ENCODE results near the gene LAMA4. TPM values are rescaled to one million over a fixed set of nuclear protein-coding genes. Genes with fewer than 3 reads are reported as not detected.
A peak's percentile ranks its signal among the peaks of the same experiment; 100 is the strongest.
"Not testable (repeated sequence)": the region's sequence is repeated elsewhere in the genome, so short reads cannot be mapped to it uniquely, and the experiment has no call there.

Gene LAMA4
- polyA plus RNA-seq, 2 donors = 10.9 to 13.6 TPM

- WGBS, 2 donors = 46 to 50% methylated on average over 1 of the region's 1 CpG
- Histone ChIP-seq H3K27ac (ENCODE audit: low read depth in 2 of 2, low read length in 1 of 2) (peak overlapping the region in 1 of 2 donors; percentile 20), H3K9me3 (ENCODE audit: control insufficient read depth in 2 of 2, insufficient read depth in 1 of 2, low read depth in 1 of 2, low read length in 1 of 2) (no peaks in the 10 kb centered on the region), H3K4me3 (ENCODE audit: low read depth in 1 of 2, low read length in 2 of 2) (no peak overlapping the region), H3K4me1 (ENCODE audit: control insufficient read depth in 2 of 2, insufficient read depth in 2 of 2, low read length in 1 of 2) (no peaks in the 10 kb centered on the region), H3K36me3 (ENCODE audit: control insufficient read depth in 2 of 2, insufficient read depth in 2 of 2, low read length in 1 of 2) (peaks cover 0 to 3% of the 10 kb centered on the region in 2 donors), H3K27me3 (ENCODE audit: control insufficient read depth in 1 of 2, insufficient read depth in 2 of 2, low read length in 2 of 2) (no peaks in the 10 kb centered on the region)
Observed at GRCh38 chr6:112117554-112117953, 136.8 kb downstream of the LAMA4 start.

- H3K27me3 ChIP-seq (ENCODE audit: control insufficient read depth in 1 of 2, insufficient read depth in 2 of 2, low read length in 2 of 2) = no peaks in the 10 kb centered on the region
- H3K27ac ChIP-seq (ENCODE audit: low read depth in 2 of 2, low read length in 1 of 2) = no peak overlapping the region
- no peaks in the 10 kb centered on the region for H3K4me1 ChIP-seq (ENCODE audit: control insufficient read depth in 2 of 2, insufficient read depth in 2 of 2, low read length in 1 of 2)
- 78 to 81% methylated on average over 1 of the region's 1 CpG for WGBS, 2 donors
- no peak overlapping the region for H3K4me3 ChIP-seq (ENCODE audit: low read depth in 1 of 2, low read length in 2 of 2)
- H3K36me3 ChIP-seq (ENCODE audit: control insufficient read depth in 2 of 2, insufficient read depth in 2 of 2, low read length in 1 of 2) = peaks cover 0 to 3% of the 10 kb centered on the region in 2 donors
- no peaks in the 10 kb centered on the region for H3K9me3 ChIP-seq (ENCODE audit: control insufficient read depth in 2 of 2, insufficient read depth in 1 of 2, low read depth in 1 of 2, low read length in 1 of 2)
Observed at GRCh38 chr6:112116221-112116620, 138.1 kb downstream of the LAMA4 start.

- Histone ChIP-seq H3K27ac (ENCODE audit: low read depth in 2 of 2, low read length in 1 of 2) (no peak overlapping the region), H3K4me3 (ENCODE audit: low read depth in 1 of 2, low read length in 2 of 2) (no peak overlapping the region), H3K9me3 (ENCODE audit: control insufficient read depth in 2 of 2, insufficient read depth in 1 of 2, low read depth in 1 of 2, low read length in 1 of 2) (no peaks in the 10 kb centered on the region), H3K27me3 (ENCODE audit: control insufficient read depth in 1 of 2, insufficient read depth in 2 of 2, low read length in 2 of 2) (no peaks in the 10 kb centered on the region), H3K4me1 (ENCODE audit: control insufficient read depth in 2 of 2, insufficient read depth in 2 of 2, low read length in 1 of 2) (no peaks in the 10 kb centered on the region), H3K36me3 (ENCODE audit: control insufficient read depth in 2 of 2, insufficient read depth in 2 of 2, low read length in 1 of 2) (peaks cover 0 to 3% of the 10 kb centered on the region in 2 donors)
- 92 to 96% methylated on average over 3 of the region's 3 CpGs for WGBS, 2 donors
Observed at GRCh38 chr6:112114577-112115223, 139.7 kb downstream of the LAMA4 start.

- Histone ChIP-seq H3K36me3 (ENCODE audit: control insufficient read depth in 2 of 2, insufficient read depth in 2 of 2, low read length in 1 of 2) (peaks cover 0 to 3% of the 10 kb centered on the region in 2 donors), H3K4me3 (ENCODE audit: low read depth in 1 of 2, low read length in 2 of 2) (no peak overlapping the region), H3K4me1 (ENCODE audit: control insufficient read depth in 2 of 2, insufficient read depth in 2 of 2, low read length in 1 of 2) (no peaks in the 10 kb centered on the region), H3K27ac (ENCODE audit: low read depth in 2 of 2, low read length in 1 of 2) (no peak overlapping the region), H3K9me3 (ENCODE audit: control insufficient read depth in 2 of 2, insufficient read depth in 1 of 2, low read depth in 1 of 2, low read length in 1 of 2) (no peaks in the 10 kb centered on the region), H3K27me3 (ENCODE audit: control insufficient read depth in 1 of 2, insufficient read depth in 2 of 2, low read length in 2 of 2) (no peaks in the 10 kb centered on the region)
Observed at GRCh38 chr6:112113918-112114317, 140.4 kb downstream of the LAMA4 start.

GRCh38 chr6:112113431-112113830 lies 140.9 kb downstream of the LAMA4 start:
- WGBS, 2 donors = 63 to 70% methylated on average over 3 of the region's 3 CpGs
- peaks cover 0 to 3% of the 10 kb centered on the region in 2 donors for H3K36me3 ChIP-seq (ENCODE audit: control insufficient read depth in 2 of 2, insufficient read depth in 2 of 2, low read length in 1 of 2)

GRCh38 chr6:112109262-112109661 lies 145.1 kb downstream of the LAMA4 start:
- Histone ChIP-seq H3K36me3 (ENCODE audit: control insufficient read depth in 2 of 2, insufficient read depth in 2 of 2, low read length in 1 of 2) (peaks cover 0 to 3% of the 10 kb centered on the region in 2 donors), H3K27ac (ENCODE audit: low read depth in 2 of 2, low read length in 1 of 2) (peak overlapping the region in 1 of 2 donors; percentile 14), H3K4me1 (ENCODE audit: control insufficient read depth in 2 of 2, insufficient read depth in 2 of 2, low read length in 1 of 2) (no peaks in the 10 kb centered on the region), H3K27me3 (ENCODE audit: control insufficient read depth in 1 of 2, insufficient read depth in 2 of 2, low read length in 2 of 2) (no peaks in the 10 kb centered on the region), H3K9me3 (ENCODE audit: control insufficient read depth in 2 of 2, insufficient read depth in 1 of 2, low read depth in 1 of 2, low read length in 1 of 2) (no peaks in the 10 kb centered on the region), H3K4me3 (ENCODE audit: low read depth in 1 of 2, low read length in 2 of 2) (no peak overlapping the region)
- WGBS, 2 donors = 53 to 59% methylated on average over 9 of the region's 9 CpGs

More at GRCh38 chr6:112113431-112113830, 140.9 kb downstream of the LAMA4 start:
- Histone ChIP-seq H3K9me3 (ENCODE audit: control insufficient read depth in 2 of 2, insufficient read depth in 1 of 2, low read depth in 1 of 2, low read length in 1 of 2) (no peaks in the 10 kb centered on the region), H3K27ac (ENCODE audit: low read depth in 2 of 2, low read length in 1 of 2) (no peak overlapping the region), H3K4me1 (ENCODE audit: control insufficient read depth in 2 of 2, insufficient read depth in 2 of 2, low read length in 1 of 2) (no peaks in the 10 kb centered on the region), H3K4me3 (ENCODE audit: low read depth in 1 of 2, low read length in 2 of 2) (no peak overlapping the region), H3K27me3 (ENCODE audit: control insufficient read depth in 1 of 2, insufficient read depth in 2 of 2, low read length in 2 of 2) (no peaks in the 10 kb centered on the region)

GRCh38 chr6:112106562-112106961 lies 147.8 kb downstream of the LAMA4 start:
- Histone ChIP-seq H3K36me3 (ENCODE audit: control insufficient read depth in 2 of 2, insufficient read depth in 2 of 2, low read length in 1 of 2) (no peaks in the 10 kb centered on the region), H3K9me3 (ENCODE audit: control insufficient read depth in 2 of 2, insufficient read depth in 1 of 2, low read depth in 1 of 2, low read length in 1 of 2) (no peaks in the 10 kb centered on the region), H3K4me3 (ENCODE audit: low read depth in 1 of 2, low read length in 2 of 2) (no peak overlapping the region), H3K27ac (ENCODE audit: low read depth in 2 of 2, low read length in 1 of 2) (no peak overlapping the region), H3K4me1 (ENCODE audit: control insufficient read depth in 2 of 2, insufficient read depth in 2 of 2, low read length in 1 of 2) (no peaks in the 10 kb centered on the region), H3K27me3 (ENCODE audit: control insufficient read depth in 1 of 2, insufficient read depth in 2 of 2, low read length in 2 of 2) (no peaks in the 10 kb centered on the region)
- WGBS, 2 donors = 68 to 71% methylated on average over 2 of the region's 2 CpGs

- H3K36me3 ChIP-seq (ENCODE audit: control insufficient read depth in 2 of 2, insufficient read depth in 2 of 2, low read length in 1 of 2); H3K9me3 ChIP-seq (ENCODE audit: control insufficient read depth in 2 of 2, insufficient read depth in 1 of 2, low read depth in 1 of 2, low read length in 1 of 2); H3K27ac ChIP-seq (ENCODE audit: low read depth in 2 of 2, low read length in 1 of 2); H3K4me1 ChIP-seq (ENCODE audit: control insufficient read depth in 2 of 2, insufficient read depth in 2 of 2, low read length in 1 of 2); H3K4me3 ChIP-seq (ENCODE audit: low read depth in 1 of 2, low read length in 2 of 2); H3K27me3 ChIP-seq (ENCODE audit: control insufficient read depth in 1 of 2, insufficient read depth in 2 of 2, low read length in 2 of 2): not testable (repeated sequence)
- 97% methylated on average over 2 of the region's 2 CpGs for WGBS, 2 donors
Observed at GRCh38 chr6:112106026-112106425, 148.3 kb downstream of the LAMA4 start.

- no peaks in the 10 kb centered on the region for H3K4me1 ChIP-seq (ENCODE audit: control insufficient read depth in 2 of 2, insufficient read depth in 2 of 2, low read length in 1 of 2)
- no peaks in the 10 kb centered on the region for H3K27me3 ChIP-seq (ENCODE audit: control insufficient read depth in 1 of 2, insufficient read depth in 2 of 2, low read length in 2 of 2)
- H3K4me3 ChIP-seq (ENCODE audit: low read depth in 1 of 2, low read length in 2 of 2) = no peak overlapping the region
- H3K36me3 ChIP-seq (ENCODE audit: control insufficient read depth in 2 of 2, insufficient read depth in 2 of 2, low read length in 1 of 2) = no peaks in the 10 kb centered on the region
- 79% methylated on average over 4 of the region's 4 CpGs for WGBS, 2 donors
- no peak overlapping the region for H3K27ac ChIP-seq (ENCODE audit: low read depth in 2 of 2, low read length in 1 of 2)
- H3K9me3 ChIP-seq (ENCODE audit: control insufficient read depth in 2 of 2, insufficient read depth in 1 of 2, low read depth in 1 of 2, low read length in 1 of 2) = no peaks in the 10 kb centered on the region
Observed at GRCh38 chr6:112100561-112100960, 153.8 kb downstream of the LAMA4 start.

GRCh38 chr6:112096901-112097300 lies 157.5 kb downstream of the LAMA4 start:
- H3K4me1 ChIP-seq (ENCODE audit: control insufficient read depth in 2 of 2, insufficient read depth in 2 of 2, low read length in 1 of 2) = no peaks in the 10 kb centered on the region
- 89 to 92% methylated on average over 2 of the region's 2 CpGs for WGBS, 2 donors
- no peaks in the 10 kb centered on the region for H3K9me3 ChIP-seq (ENCODE audit: control insufficient read depth in 2 of 2, insufficient read depth in 1 of 2, low read depth in 1 of 2, low read length in 1 of 2)
- H3K27ac ChIP-seq (ENCODE audit: low read depth in 2 of 2, low read length in 1 of 2) = no peak overlapping the region
- no peaks in the 10 kb centered on the region for H3K36me3 ChIP-seq (ENCODE audit: control insufficient read depth in 2 of 2, insufficient read depth in 2 of 2, low read length in 1 of 2)
- no peak overlapping the region for H3K4me3 ChIP-seq (ENCODE audit: low read depth in 1 of 2, low read length in 2 of 2)
- no peaks in the 10 kb centered on the region for H3K27me3 ChIP-seq (ENCODE audit: control insufficient read depth in 1 of 2, insufficient read depth in 2 of 2, low read length in 2 of 2)

All from esophagus (tissue), 2 donors.